ENCODE measurements around the gene IL18BP. TPM values are rescaled to one million over a fixed set of nuclear protein-coding genes. Genes with fewer than 3 reads are reported as not detected.

Gene IL18BP
- total and polyA plus RNA-seq, 9 of the 15 experiments (the other 6 are each of a cell fraction or from before 2014, with no cell fraction given), result 0.34 to 9.4 (median 3.2) TPM

GRCh38 chr11:72048766-72049460 lies 50.2 kb downstream of the IL18BP start:
- intact Hi-C loops (cut with micrococcal nuclease), result no loop called here
- ChIA-PET CTCF (ENCODE audit: low intra/inter-chr PET ratio) (no interaction called here), POLR2A (interaction anchor here (0.7 to 2.0 kb wide), 8 partner anchors 8 to 70 kb away, joined by 3 to 7 read pairs (median 4); no protein-coding TSS in a partner anchor)
- no peak for ATAC-seq
- Histone ChIP-seq H4K20me1 (replicated peaks; ENCODE audit: control insufficient read depth, insufficient read depth, low read length) (no peaks in the 10 kb centered on the region; the same call in 1 of the 2 replicates), H3K9me1 (ENCODE audit: control insufficient read depth, insufficient read depth, low read length) (no peaks in the 10 kb centered on the region), H3K79me2 (ENCODE audit: control insufficient read depth, insufficient read depth, low read length) (peaks cover 42% of the 10 kb centered on the region), H3K9me3 (replicated peaks; ENCODE audit: control insufficient read depth, insufficient read depth, low read depth, low read length) (no peaks in the 10 kb centered on the region), H3K4me1 (replicated peaks in 1 of 2; ENCODE audit: control insufficient read depth in 2 of 2, insufficient read depth in 2 of 2, low read length in 2 of 2) (no peaks in the 10 kb centered on the region; a peak in 1 of 5 replicates), H3K27ac (ENCODE audit: extremely low read depth, low read depth, low read length) (no peak overlapping the region), H3K4me2 (ENCODE audit: insufficient read depth, low read length) (no peak overlapping the region), H3K36me3 (ENCODE audit: control insufficient read depth, insufficient read depth, low read length) (peaks cover 42% of the 10 kb centered on the region; the same call in 2 of the 3 replicates), H3K27me3 (ENCODE audit: control insufficient read depth in 2 of 2, insufficient read depth in 2 of 2, low read length in 2 of 2) (no peaks in the 10 kb centered on the region), H2AFZ (ENCODE audit: low read depth, low read length) (no peak overlapping the region), H3K4me3 (no peak overlapping the region), H3K9ac (ENCODE audit: insufficient read depth in 1 of 2, low read depth in 2 of 2, low read length in 2 of 2) (no peak overlapping the region)
- WGBS (ENCODE audit: insufficient coverage, low coverage, missing lambda C conversion rate), result 96% methylated on average over 3 of the region's 3 CpGs
- in situ Hi-C loops (cut with MboI), result no loop called here
- no TSS peak for BruUV-seq (replicated peaks)
- FAIRE-seq, result no peak
- DNase-seq (ENCODE audit: extremely low read depth in 1 of 4, low spot score in 3 of 4), result no peak
- TF ChIP-seq RB1 (IDR thresholded peaks at IDR 0.05; ENCODE audit: low read depth), result no peak
- no peak for TF ChIP-seq PCBP1 (IDR thresholded peaks at IDR 0.05; ENCODE audit: low read depth, low read length, poor library complexity, severe bottlenecking)
- no peak for TF ChIP-seq FOS (IDR thresholded peaks at IDR 0.05; ENCODE audit: extremely low read depth, insufficient read length)
- TF ChIP-seq ZZZ3 (IDR thresholded peaks at IDR 0.05), result no peak
- TF ChIP-seq ZNF699 (CRISPR knock-in tag; IDR thresholded peaks at IDR 0.05; ENCODE audit: insufficient replicate concordance), result no peak
- TF ChIP-seq, protein P1, sequence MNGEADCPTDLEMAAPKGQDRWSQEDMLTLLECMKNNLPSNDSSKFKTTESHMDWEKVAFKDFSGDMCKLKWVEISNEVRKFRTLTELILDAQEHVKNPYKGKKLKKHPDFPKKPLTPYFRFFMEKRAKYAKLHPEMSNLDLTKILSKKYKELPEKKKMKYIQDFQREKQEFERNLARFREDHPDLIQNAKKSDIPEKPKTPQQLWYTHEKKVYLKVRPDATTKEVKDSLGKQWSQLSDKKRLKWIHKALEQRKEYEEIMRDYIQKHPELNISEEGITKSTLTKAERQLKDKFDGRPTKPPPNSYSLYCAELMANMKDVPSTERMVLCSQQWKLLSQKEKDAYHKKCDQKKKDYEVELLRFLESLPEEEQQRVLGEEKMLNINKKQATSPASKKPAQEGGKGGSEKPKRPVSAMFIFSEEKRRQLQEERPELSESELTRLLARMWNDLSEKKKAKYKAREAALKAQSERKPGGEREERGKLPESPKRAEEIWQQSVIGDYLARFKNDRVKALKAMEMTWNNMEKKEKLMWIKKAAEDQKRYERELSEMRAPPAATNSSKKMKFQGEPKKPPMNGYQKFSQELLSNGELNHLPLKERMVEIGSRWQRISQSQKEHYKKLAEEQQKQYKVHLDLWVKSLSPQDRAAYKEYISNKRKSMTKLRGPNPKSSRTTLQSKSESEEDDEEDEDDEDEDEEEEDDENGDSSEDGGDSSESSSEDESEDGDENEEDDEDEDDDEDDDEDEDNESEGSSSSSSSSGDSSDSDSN (IDR thresholded peaks at IDR 0.05; ENCODE audit: borderline replicate concordance in 1 of 2, low read depth in 2 of 2, low read length in 2 of 2), result no peak

Small RNA genes within 50 kb of the gene (small RNA-seq; reads per million reads assigned to genes)
- not detected for gene RNU6-72P

Other genes starting within 250 kb of the IL18BP start
Only the 7 nearest of the 14 such genes appear.
- 6.8 and 8.2 TPM in 2 replicates for gene XNDC1N, start 70.3 kb upstream of the IL18BP start, total RNA-seq (2014; rRNA removed)
- gene XNDC1N, start 70.3 kb upstream of the IL18BP start, total RNA-seq (2014; rRNA removed; fragmentation: Illumina TruSeq; extraction: Trizol), result 9.8 and 11.0 TPM in 2 replicates
- gene XNDC1N, start 70.3 kb upstream of the IL18BP start, total RNA-seq (2015; rRNA removed; fragmentation: Illumina TruSeq; extraction: Trizol), result 7.7 and 11.4 TPM in 2 replicates
- 7.8 and 9.5 TPM in 2 replicates for gene XNDC1N, start 70.3 kb upstream of the IL18BP start, total RNA-seq (2021)
- 9.7 and 10.2 TPM in 2 replicates for gene XNDC1N, start 70.3 kb upstream of the IL18BP start, polyA plus RNA-seq (2011; rRNA removed)
- 6.4 and 6.8 TPM in 2 replicates for gene XNDC1N, start 70.3 kb upstream of the IL18BP start, polyA plus RNA-seq (2014; fragmentation: Illumina TruSeq; extraction: Trizol)
- 10 to 100 TPM in 1 of 2 experiments, 1 to 10 TPM in 1; 9.7 to 11.3 TPM for gene XNDC1N, start 70.3 kb upstream of the IL18BP start, polyA plus RNA-seq (2014; fragmentation: Nextera tagmentation; extraction: Ambion mirVana)
- gene XNDC1N, start 70.3 kb upstream of the IL18BP start, polyA plus RNA-seq (2014; rRNA removed), result 11.1 and 11.5 TPM in 2 replicates
- 20.5 and 22.9 TPM in 2 replicates for gene RNF121, start 69.9 kb upstream of the IL18BP start, total RNA-seq (2014; rRNA removed)
- 16.9 and 17.9 TPM in 2 replicates for gene RNF121, start 69.9 kb upstream of the IL18BP start, total RNA-seq (2014; rRNA removed; fragmentation: Illumina TruSeq; extraction: Trizol)
- gene RNF121, start 69.9 kb upstream of the IL18BP start, total RNA-seq (2015; rRNA removed; fragmentation: Illumina TruSeq; extraction: Trizol), result 17.1 and 18.0 TPM in 2 replicates
- 30.9 and 32.4 TPM in 2 replicates for gene RNF121, start 69.9 kb upstream of the IL18BP start, total RNA-seq (2021)
- gene RNF121, start 69.9 kb upstream of the IL18BP start, polyA plus RNA-seq (2011; rRNA removed), result 52.9 and 63.4 TPM in 2 replicates
- 30.6 and 32.0 TPM in 2 replicates for gene RNF121, start 69.9 kb upstream of the IL18BP start, polyA plus RNA-seq (2014; fragmentation: Illumina TruSeq; extraction: Trizol)
- gene RNF121, start 69.9 kb upstream of the IL18BP start, polyA plus RNA-seq (2014; fragmentation: Nextera tagmentation; extraction: Ambion mirVana), result 10 to 100 TPM in 1 of 2 experiments, 1 to 10 TPM in 1; 8.0 to 11.4 TPM
- gene RNF121, start 69.9 kb upstream of the IL18BP start, polyA plus RNA-seq (2014; rRNA removed), result 25.8 and 33.5 TPM in 2 replicates
- 93.1 and 94.7 TPM in 2 replicates for gene NUMA1, start 81.6 kb downstream of the IL18BP start, total RNA-seq (2014; rRNA removed)
- 40.3 and 41.4 TPM in 2 replicates for gene NUMA1, start 81.6 kb downstream of the IL18BP start, total RNA-seq (2014; rRNA removed; fragmentation: Illumina TruSeq; extraction: Trizol)
- 46.9 and 50.4 TPM in 2 replicates for gene NUMA1, start 81.6 kb downstream of the IL18BP start, total RNA-seq (2015; rRNA removed; fragmentation: Illumina TruSeq; extraction: Trizol)
- gene NUMA1, start 81.6 kb downstream of the IL18BP start, total RNA-seq (2021), result 83.1 and 104 TPM in 2 replicates
- 51.2 and 72.8 TPM in 2 replicates for gene NUMA1, start 81.6 kb downstream of the IL18BP start, polyA plus RNA-seq (2011; rRNA removed)
- gene NUMA1, start 81.6 kb downstream of the IL18BP start, polyA plus RNA-seq (2014; fragmentation: Illumina TruSeq; extraction: Trizol), result 74.2 and 85.9 TPM in 2 replicates
- 1 to 10 TPM; 4.1 to 7.6 TPM for gene NUMA1, start 81.6 kb downstream of the IL18BP start, polyA plus RNA-seq (2014; fragmentation: Nextera tagmentation; extraction: Ambion mirVana)
- 66.4 and 85.2 TPM in 2 replicates for gene NUMA1, start 81.6 kb downstream of the IL18BP start, polyA plus RNA-seq (2014; rRNA removed)
- gene LRRC51, start 81.9 kb downstream of the IL18BP start, total RNA-seq (2014; rRNA removed), result 5.1 and 9.1 TPM in 2 replicates
- gene LRRC51, start 81.9 kb downstream of the IL18BP start, total RNA-seq (2014; rRNA removed; fragmentation: Illumina TruSeq; extraction: Trizol), result 4.8 and 5.1 TPM in 2 replicates
- gene LRRC51, start 81.9 kb downstream of the IL18BP start, total RNA-seq (2015; rRNA removed; fragmentation: Illumina TruSeq; extraction: Trizol), result 4.2 and 4.7 TPM in 2 replicates
- gene LRRC51, start 81.9 kb downstream of the IL18BP start, total RNA-seq (2021), result 5.1 and 5.2 TPM in 2 replicates
- 6.3 and 10.6 TPM in 2 replicates for gene LRRC51, start 81.9 kb downstream of the IL18BP start, polyA plus RNA-seq (2011; rRNA removed)
- gene LRRC51, start 81.9 kb downstream of the IL18BP start, polyA plus RNA-seq (2014; fragmentation: Illumina TruSeq; extraction: Trizol), result 7.1 and 8.2 TPM in 2 replicates
- 1 to 10 TPM; 6.9 to 8.6 TPM for gene LRRC51, start 81.9 kb downstream of the IL18BP start, polyA plus RNA-seq (2014; fragmentation: Nextera tagmentation; extraction: Ambion mirVana)
- 5.6 and 9.9 TPM in 2 replicates for gene LRRC51, start 81.9 kb downstream of the IL18BP start, polyA plus RNA-seq (2014; rRNA removed)
- gene LAMTOR1, start 104.4 kb downstream of the IL18BP start, total RNA-seq (2014; rRNA removed), result 86.0 and 124 TPM in 2 replicates
- gene LAMTOR1, start 104.4 kb downstream of the IL18BP start, total RNA-seq (2014; rRNA removed; fragmentation: Illumina TruSeq; extraction: Trizol), result 71.5 and 84.6 TPM in 2 replicates
- gene LAMTOR1, start 104.4 kb downstream of the IL18BP start, total RNA-seq (2015; rRNA removed; fragmentation: Illumina TruSeq; extraction: Trizol), result 77.4 and 80.0 TPM in 2 replicates
- gene LAMTOR1, start 104.4 kb downstream of the IL18BP start, total RNA-seq (2021), result 66.4 and 71.3 TPM in 2 replicates
- gene LAMTOR1, start 104.4 kb downstream of the IL18BP start, polyA plus RNA-seq (2011; rRNA removed), result 62.6 and 76.1 TPM in 2 replicates
- gene LAMTOR1, start 104.4 kb downstream of the IL18BP start, polyA plus RNA-seq (2014; fragmentation: Illumina TruSeq; extraction: Trizol), result 104 and 110 TPM in 2 replicates
- gene LAMTOR1, start 104.4 kb downstream of the IL18BP start, polyA plus RNA-seq (2014; fragmentation: Nextera tagmentation; extraction: Ambion mirVana), result 10 to 100 TPM; 91.1 to 97.5 TPM
- gene LAMTOR1, start 104.4 kb downstream of the IL18BP start, polyA plus RNA-seq (2014; rRNA removed), result 85.3 and 93.5 TPM in 2 replicates
- gene TOMT, start 107.0 kb downstream of the IL18BP start, total RNA-seq (2014; rRNA removed), result not detected in 2 replicates
- gene TOMT, start 107.0 kb downstream of the IL18BP start, total RNA-seq (2014; rRNA removed; fragmentation: Illumina TruSeq; extraction: Trizol), result not detected in 2 replicates
- not detected in 2 replicates for gene TOMT, start 107.0 kb downstream of the IL18BP start, total RNA-seq (2015; rRNA removed; fragmentation: Illumina TruSeq; extraction: Trizol)
- not detected in 2 replicates for gene TOMT, start 107.0 kb downstream of the IL18BP start, total RNA-seq (2021)
- not detected in 2 replicates for gene TOMT, start 107.0 kb downstream of the IL18BP start, polyA plus RNA-seq (2011; rRNA removed)
- gene TOMT, start 107.0 kb downstream of the IL18BP start, polyA plus RNA-seq (2014; fragmentation: Illumina TruSeq; extraction: Trizol), result not detected in 2 replicates
- gene TOMT, start 107.0 kb downstream of the IL18BP start, polyA plus RNA-seq (2014; fragmentation: Nextera tagmentation; extraction: Ambion mirVana), result not detected
- gene TOMT, start 107.0 kb downstream of the IL18BP start, polyA plus RNA-seq (2014; rRNA removed), result not detected in 2 replicates
- gene ANAPC15, start 113.8 kb downstream of the IL18BP start, total RNA-seq (2014; rRNA removed), result 71.8 and 79.9 TPM in 2 replicates
- gene ANAPC15, start 113.8 kb downstream of the IL18BP start, total RNA-seq (2014; rRNA removed; fragmentation: Illumina TruSeq; extraction: Trizol), result 53.5 and 59.0 TPM in 2 replicates
- 67.2 and 74.9 TPM in 2 replicates for gene ANAPC15, start 113.8 kb downstream of the IL18BP start, total RNA-seq (2015; rRNA removed; fragmentation: Illumina TruSeq; extraction: Trizol)
- 63.5 and 72.7 TPM in 2 replicates for gene ANAPC15, start 113.8 kb downstream of the IL18BP start, total RNA-seq (2021)
- 40.9 and 53.0 TPM in 2 replicates for gene ANAPC15, start 113.8 kb downstream of the IL18BP start, polyA plus RNA-seq (2011; rRNA removed)
- 110 and 117 TPM in 2 replicates for gene ANAPC15, start 113.8 kb downstream of the IL18BP start, polyA plus RNA-seq (2014; fragmentation: Illumina TruSeq; extraction: Trizol)
- 100 to 1,000 TPM; 197 to 254 TPM for gene ANAPC15, start 113.8 kb downstream of the IL18BP start, polyA plus RNA-seq (2014; fragmentation: Nextera tagmentation; extraction: Ambion mirVana)
- gene ANAPC15, start 113.8 kb downstream of the IL18BP start, polyA plus RNA-seq (2014; rRNA removed), result 75.7 and 80.1 TPM in 2 replicates